ENCODE data around the gene ALMS1. TPM values are rescaled to one million over a fixed set of nuclear protein-coding genes. Genes with fewer than 3 reads are reported as not detected.
"Not testable (repeated sequence)": the region's sequence is repeated elsewhere in the genome, so short reads cannot be mapped to it uniquely, and the experiment has no call there.

The ALMS1 gene
- total and polyA plus RNA-seq, 2 donors (not counting 3 experiments of a cell fraction or from before 2014, with no cell fraction given) = 5.7 to 15.4 TPM

DNA sequence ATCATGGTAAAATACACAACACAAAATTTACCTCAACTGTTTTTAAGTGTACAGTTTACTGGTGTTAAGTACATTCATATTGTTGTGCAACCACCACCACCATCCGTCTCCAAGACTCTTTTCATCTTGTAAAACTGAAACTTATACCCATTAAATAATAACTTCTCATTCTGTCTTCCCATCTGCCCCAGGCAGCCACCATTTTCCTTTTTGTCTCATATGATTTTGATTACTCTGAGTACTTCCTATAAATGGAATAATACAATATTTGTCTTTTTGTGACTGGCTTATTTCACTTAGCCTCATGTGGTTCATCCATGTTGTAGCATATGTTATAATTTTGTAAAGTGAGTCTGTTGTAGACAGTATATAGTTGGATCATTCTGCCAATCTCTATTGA lies 82.7 kb downstream of the ALMS1 start:
- no peak for FAIRE-seq
- no TSS peak for BruUV-seq (replicated peaks)

DNA sequence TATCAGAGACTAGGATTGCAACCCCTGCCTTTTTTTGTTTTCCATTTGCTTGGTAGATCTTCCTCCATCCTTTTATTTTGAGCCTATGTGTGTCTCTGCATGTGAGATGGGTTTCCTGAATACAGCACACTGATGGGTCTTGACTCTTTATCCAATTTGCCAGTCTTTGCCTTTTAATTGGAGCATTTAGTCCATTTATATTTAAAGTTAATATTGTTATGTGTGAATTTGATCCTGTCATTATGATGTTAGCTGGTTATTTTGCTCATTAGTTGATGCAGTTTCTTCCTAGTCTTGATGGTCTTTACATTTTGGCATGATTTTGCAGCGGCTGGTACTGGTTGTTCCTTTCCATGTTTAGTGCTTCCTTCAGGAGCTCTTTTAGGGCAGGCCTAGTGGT lies 98.2 kb downstream of the ALMS1 start:
- dilution Hi-C loops (cut with MboI; ENCODE audit: extremely low pct_ligation_motif_present, low sequenced_read_pairs) = not testable (repeated sequence)

More for the DNA sequence above, 82.7 kb downstream of the ALMS1 start:
- no peaks in the 10 kb centered on the region for H4K20me1 ChIP-seq (replicated peaks; ENCODE audit: control insufficient read depth, extremely low read depth, insufficient read depth, low read length)
- H3K79me2 ChIP-seq (ENCODE audit: control insufficient read depth, insufficient read depth, low read length) = no peaks in the 10 kb centered on the region
- no peak overlapping the region for H3K9ac ChIP-seq (replicated peaks; ENCODE audit: extremely low read depth, insufficient read depth, low read length)
- no peaks in the 10 kb centered on the region for H3K4me1 ChIP-seq (ENCODE audit: control insufficient read depth, extremely low read depth, insufficient read depth, low read length)
- no peaks in the 10 kb centered on the region for H3K27me3 ChIP-seq (ENCODE audit: control insufficient read depth in 2 of 2, insufficient read depth in 2 of 2, low read length in 2 of 2)
- no peak overlapping the region for H2AFZ ChIP-seq (ENCODE audit: low read depth, low read length)
- intact Hi-C loops (cut with micrococcal nuclease) (no loop called here), dilution Hi-C loops (cut with MboI; ENCODE audit: extremely low pct_ligation_motif_present, low sequenced_read_pairs) (no loop called here)
- H3K9me3 ChIP-seq (replicated peaks; ENCODE audit: control insufficient read depth, insufficient read depth, low read length) = no peaks in the 10 kb centered on the region
- H3K4me2 ChIP-seq (ENCODE audit: insufficient read depth, low read length) = no peak overlapping the region
- H3K36me3 ChIP-seq (ENCODE audit: control insufficient read depth in 2 of 2, extremely low read depth in 1 of 2, insufficient read depth in 2 of 2, low read length in 2 of 2) = no peaks in the 10 kb centered on the region
- TF ChIP-seq EZH2 (IDR thresholded peaks at IDR 0.05; ENCODE audit: borderline replicate concordance, low read depth, low read length, severe bottlenecking) = no peak
- TF ChIP-seq POLR2AphosphoS5 (IDR thresholded peaks at IDR 0.05; ENCODE audit: insufficient read depth, low read depth, low read length) = no peak
- TF ChIP-seq, protein P1, sequence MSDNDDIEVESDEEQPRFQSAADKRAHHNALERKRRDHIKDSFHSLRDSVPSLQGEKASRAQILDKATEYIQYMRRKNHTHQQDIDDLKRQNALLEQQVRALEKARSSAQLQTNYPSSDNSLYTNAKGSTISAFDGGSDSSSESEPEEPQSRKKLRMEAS (IDR thresholded peaks at IDR 0.05; ENCODE audit: insufficient read depth, insufficient read length) = no peak
- no peak for TF ChIP-seq JUN (IDR thresholded peaks at IDR 0.05; ENCODE audit: borderline replicate concordance, insufficient read depth, insufficient read length, low read depth)
- no peak for TF ChIP-seq GATA2 (IDR thresholded peaks at IDR 0.05; ENCODE audit: insufficient read depth, insufficient read length, low read depth, low read length)
- H3K9me1 ChIP-seq (replicated peaks; ENCODE audit: control insufficient read depth, extremely low read depth, insufficient read depth, low read length) = no peaks in the 10 kb centered on the region
- DNase-seq (ENCODE audit: low read depth, low spot score) = no peak
- ChIA-PET POLR2A (no interaction called here), CTCF (no interaction called here)
- H3K27ac ChIP-seq (ENCODE audit: insufficient read depth, low read depth, low read length) = no peak overlapping the region
- H3K4me3 ChIP-seq (replicated peaks in 1 of 3; ENCODE audit: insufficient read depth in 1 of 3, low read depth in 1 of 3, low read length in 3 of 3) = no peak overlapping the region

More for the DNA sequence above, 98.2 kb downstream of the ALMS1 start:
- FAIRE-seq; H3K4me1 ChIP-seq (ENCODE audit: control insufficient read depth, extremely low read depth, insufficient read depth, low read length); H4K20me1 ChIP-seq (replicated peaks; ENCODE audit: control insufficient read depth, extremely low read depth, insufficient read depth, low read length); BruUV-seq (replicated peaks); H3K9me1 ChIP-seq (replicated peaks; ENCODE audit: control insufficient read depth, extremely low read depth, insufficient read depth, low read length); CTCF ChIA-PET; intact Hi-C loops (cut with micrococcal nuclease); H3K4me2 ChIP-seq (ENCODE audit: insufficient read depth, low read length); H3K79me2 ChIP-seq (ENCODE audit: control insufficient read depth, insufficient read depth, low read length); DNase-seq (ENCODE audit: low read depth, low spot score); H3K27ac ChIP-seq (ENCODE audit: insufficient read depth, low read depth, low read length); H3K27me3 ChIP-seq (ENCODE audit: control insufficient read depth in 2 of 2, insufficient read depth in 2 of 2, low read length in 2 of 2); H3K4me3 ChIP-seq (replicated peaks in 1 of 3; ENCODE audit: insufficient read depth in 1 of 3, low read depth in 1 of 3, low read length in 3 of 3); H3K36me3 ChIP-seq (ENCODE audit: control insufficient read depth in 2 of 2, extremely low read depth in 1 of 2, insufficient read depth in 2 of 2, low read length in 2 of 2); H3K9ac ChIP-seq (replicated peaks; ENCODE audit: extremely low read depth, insufficient read depth, low read length); POLR2A ChIA-PET; H2AFZ ChIP-seq (ENCODE audit: low read depth, low read length); H3K9me3 ChIP-seq (replicated peaks; ENCODE audit: control insufficient read depth, insufficient read depth, low read length): not testable (repeated sequence)
